ENCODE measurements around the gene FTCD.

FTCD gene

DNA sequence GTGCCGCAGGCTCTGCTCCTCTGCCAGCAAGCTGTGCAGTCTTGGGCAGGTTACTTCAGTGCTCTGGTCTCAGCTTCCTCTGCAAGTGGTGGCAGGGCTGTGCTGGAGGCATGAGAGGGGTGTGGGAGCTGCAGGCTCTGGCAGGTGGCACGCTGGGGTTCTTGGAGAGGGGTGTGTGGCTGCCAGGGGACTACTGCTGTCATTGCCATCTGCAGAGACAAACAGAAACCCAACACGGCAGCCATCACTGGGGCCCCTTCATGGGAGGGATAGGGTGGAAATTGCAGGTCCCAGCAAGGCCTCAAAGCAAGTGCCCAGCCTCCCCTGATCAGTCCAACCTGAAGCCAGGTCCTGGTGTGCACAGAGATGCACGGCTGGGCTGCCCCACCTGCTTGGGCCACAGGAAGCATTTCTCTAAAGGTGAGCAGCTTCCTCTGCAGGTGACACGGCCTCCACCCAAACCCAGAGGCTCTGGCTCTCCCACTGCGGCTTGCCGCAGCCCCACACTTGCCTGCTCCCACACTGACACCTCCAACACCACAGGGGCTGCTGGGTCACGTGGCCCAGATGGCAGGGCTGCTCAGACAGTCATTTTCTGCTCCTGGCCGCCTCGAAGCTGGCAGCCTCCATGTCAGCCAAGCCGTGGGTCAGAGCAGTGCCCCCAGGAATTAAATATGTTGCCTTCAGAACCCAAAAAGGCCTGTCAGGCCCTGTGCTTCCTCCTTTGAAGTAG lies 61.5 kb downstream of the FTCD start:
- no peak for DNase-seq (ENCODE audit: low read depth)

DNA sequence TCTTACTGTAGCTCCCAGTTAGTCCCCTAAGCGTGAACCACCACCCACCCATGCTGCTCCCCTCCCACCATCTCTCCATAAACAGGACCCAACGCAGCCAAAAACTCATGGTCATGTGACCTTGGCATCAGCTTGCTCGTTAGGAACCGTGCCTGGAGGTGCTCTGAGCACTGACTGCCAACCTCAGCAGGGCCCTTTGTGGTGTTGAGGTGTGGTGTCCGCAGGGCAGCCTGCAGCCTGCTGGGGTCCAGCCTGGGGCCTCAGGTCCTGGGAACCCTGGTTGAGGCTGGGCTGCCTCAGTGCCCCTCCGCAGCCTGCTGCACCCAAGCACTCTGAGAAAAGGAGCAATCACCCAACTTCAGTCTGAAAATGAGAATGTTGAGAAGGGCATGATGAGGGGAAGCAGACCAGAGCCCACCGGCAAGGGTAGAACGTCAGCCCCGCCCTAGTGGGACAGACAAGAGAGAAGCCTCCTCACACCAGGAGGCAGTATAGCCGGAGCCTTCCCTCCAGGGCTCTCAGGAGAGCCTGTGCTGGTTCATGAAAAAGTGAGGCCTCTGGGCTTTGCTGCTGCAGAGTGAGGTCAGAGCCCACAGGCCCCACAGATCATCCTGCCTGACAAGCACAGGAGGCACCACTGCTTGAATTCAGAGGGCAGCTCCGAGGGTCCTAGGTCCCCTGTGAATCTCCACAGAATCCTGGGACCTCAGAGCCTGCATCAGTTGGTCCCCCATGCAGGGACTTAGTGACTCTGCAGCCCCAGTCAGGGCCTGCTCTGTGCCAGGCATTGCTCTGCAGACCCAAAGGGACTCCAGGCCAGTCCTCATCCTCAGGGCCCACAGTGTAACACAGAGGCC lies 62.3 kb downstream of the FTCD start:
- DNase-seq (ENCODE audit: low read depth): no peak

DNA sequence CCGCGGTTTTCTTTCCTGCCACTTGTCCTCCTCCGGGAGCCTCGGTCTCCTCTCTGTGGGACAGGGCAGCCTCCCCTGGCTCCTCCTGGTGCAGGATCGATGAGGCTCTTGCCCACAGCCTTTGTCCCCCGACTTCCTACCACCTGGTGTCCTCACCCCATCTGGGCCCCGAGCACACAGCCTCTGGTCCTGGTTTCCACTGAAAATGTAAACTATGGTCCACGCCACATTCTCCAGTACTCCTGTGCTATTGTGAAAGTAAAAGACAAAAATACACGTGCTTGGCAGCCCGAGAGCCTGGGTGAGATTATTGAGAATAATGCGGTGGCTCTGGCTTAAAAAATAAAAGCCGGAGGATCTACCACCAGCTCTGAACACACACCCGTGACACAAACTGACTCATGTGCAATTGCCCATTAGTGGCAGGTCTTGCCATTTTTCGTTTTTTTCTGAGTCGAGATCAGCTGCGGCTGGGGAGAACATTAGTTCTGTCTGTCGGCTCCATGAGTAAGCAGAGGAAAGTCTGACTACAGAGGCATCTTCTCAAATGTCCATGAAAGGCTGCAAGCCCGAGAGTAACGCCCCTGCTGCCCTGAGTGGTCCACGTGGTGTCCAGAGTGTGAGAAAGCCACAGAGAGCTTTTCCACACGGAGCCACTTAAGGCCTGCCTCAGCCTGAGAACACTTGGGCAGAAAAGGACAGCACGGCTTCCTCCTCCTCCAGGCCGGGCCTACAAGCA lies 63.2 kb downstream of the FTCD start:
- DNase-seq (ENCODE audit: low read depth): no peak

DNA sequence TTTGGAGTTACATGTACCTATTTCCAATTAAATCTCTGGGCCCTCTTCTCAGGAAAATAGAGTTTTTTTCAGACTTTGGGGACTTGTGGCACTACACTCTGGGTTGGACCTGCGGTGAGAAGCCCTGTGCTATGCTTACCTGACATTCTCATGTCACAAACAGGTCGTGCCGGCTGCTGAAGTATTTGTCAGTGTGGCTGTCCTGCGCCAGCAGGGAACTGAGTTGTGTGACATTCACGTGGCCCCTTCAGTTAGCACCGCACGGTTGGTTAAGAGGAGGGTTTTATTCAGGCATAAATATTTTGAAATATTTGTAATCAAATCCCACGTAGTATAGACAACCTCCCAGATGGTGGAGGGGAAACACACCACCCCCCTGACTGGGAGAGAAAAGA lies 63.8 kb downstream of the FTCD start:
- DNase-seq (ENCODE audit: low read depth): no peak

DNA sequence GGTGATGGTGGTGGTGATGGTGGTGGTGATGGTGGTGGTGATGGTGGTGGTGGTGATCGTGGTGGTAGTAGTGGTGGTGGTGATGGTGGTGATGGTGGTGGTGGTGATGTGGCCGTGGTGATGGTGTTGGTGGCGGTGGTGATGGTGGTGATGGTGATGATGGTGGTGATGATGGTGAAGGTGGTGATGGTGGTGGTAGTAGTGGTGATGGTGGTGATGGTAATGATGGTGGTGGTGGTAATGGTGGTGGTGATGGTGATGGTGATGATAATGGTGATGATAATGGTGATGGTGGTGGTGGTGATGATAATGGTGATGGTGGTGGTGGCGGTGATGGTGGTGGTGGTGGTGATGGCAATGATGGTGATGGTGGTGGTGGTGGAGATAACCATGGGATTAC lies 64.3 kb downstream of the FTCD start:
- DNase-seq (ENCODE audit: low read depth): no peak

DNA sequence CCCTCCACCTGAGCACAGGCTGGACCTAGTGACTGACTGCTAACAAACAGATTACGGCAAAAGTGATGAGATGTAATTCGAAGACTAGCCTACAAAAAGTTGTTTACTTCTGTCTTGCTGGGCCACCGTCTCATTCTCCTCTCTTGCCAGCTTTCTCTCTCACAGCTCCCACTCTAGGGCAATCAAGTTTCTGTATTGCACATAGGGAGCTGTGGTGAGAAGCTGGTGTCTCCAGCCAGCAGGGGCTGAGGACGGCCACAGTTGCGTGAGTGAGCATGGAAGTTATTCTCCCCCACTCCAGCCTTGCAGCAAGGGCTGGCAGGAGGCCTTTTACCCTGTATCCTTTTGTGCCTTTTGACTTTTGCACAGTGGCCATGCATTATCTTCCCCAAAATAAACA lies 66.1 kb downstream of the FTCD start:
- DNase-seq (ENCODE audit: low read depth): no peak

DNA sequence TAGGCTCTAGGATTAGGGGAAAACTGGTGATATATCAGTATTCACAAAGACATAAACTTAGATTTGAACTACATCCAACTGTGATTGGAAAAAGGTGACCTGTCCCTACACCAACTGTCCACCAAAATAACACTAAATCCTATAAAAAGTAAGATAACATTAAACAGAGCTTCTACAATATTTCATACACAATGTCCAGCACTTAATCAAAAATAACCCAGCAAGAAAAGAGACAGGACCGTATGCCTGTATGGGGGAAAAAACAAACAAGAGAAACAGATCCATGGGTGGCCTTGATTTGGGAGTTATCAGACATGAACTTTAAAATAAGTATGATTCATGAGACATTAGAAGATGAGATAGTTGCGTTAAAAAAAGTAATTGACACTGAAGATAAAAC lies 67.2 kb downstream of the FTCD start:
- no peak for DNase-seq (ENCODE audit: low read depth)

DNA sequence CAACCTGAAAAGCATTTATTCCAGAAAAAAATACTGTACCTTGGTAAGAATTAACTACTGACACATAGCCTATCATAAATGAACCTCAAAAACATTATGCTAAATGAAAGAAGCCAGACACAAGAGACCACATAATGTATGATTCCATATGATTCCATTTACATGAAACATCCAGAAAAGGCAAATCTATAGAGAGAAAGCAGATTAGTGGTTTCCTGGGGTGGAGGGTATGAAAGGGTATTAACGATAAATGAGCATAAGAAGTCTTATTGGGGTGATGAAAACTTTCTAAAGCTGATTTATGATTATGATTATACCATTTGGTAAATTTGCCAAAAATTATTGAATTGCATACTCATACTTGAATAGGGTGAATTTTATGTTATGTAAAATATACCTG lies 67.7 kb downstream of the FTCD start:
- DNase-seq (ENCODE audit: low read depth): no peak
